Trophoblast cell (in vitro differentiated cells and primary cell): ENCODE data around the gene POU2F1.

ENCODE experiments used
- DNase-seq, 2 donors: peaks; one replicate each; pipeline ENCODE4 v3.0.0-alpha.2; 2016
- H2AFZ ChIP-seq: 2 replicates; pipeline ENCODE4 v1.6.1; 2013; ENCODE audit warnings: low read length, moderate library complexity, mild to moderate bottlenecking; ENCODE audit not compliant: insufficient read depth, poor library complexity
- H2AK5ac ChIP-seq: 2 replicates; pipeline ENCODE4 v1.6.1; 2013; ENCODE audit warnings: mild to moderate bottlenecking, low read length
- H2BK120ac ChIP-seq: 2 replicates; pipeline ENCODE4 v1.6.1; 2013; ENCODE audit warnings: low read length, mild to moderate bottlenecking, moderate library complexity; ENCODE audit not compliant: insufficient read depth, poor library complexity
- H2BK12ac ChIP-seq: 2 replicates; pipeline ENCODE4 v1.6.1; 2013; ENCODE audit warnings: mild to moderate bottlenecking, low read length, moderate library complexity
- H2BK5ac ChIP-seq: 2 replicates; pipeline ENCODE4 v1.6.1; 2013; ENCODE audit warnings: low read length, low read depth, moderate library complexity, mild to moderate bottlenecking; ENCODE audit not compliant: poor library complexity
- H3K14ac ChIP-seq: 2 replicates; pipeline ENCODE4 v1.6.1; 2013; ENCODE audit warnings: mild to moderate bottlenecking, low read length
- H3K18ac ChIP-seq: 2 replicates; pipeline ENCODE4 v1.6.1; 2013; ENCODE audit warnings: mild to moderate bottlenecking, low read length
- H3K23ac ChIP-seq: 2 replicates; pipeline ENCODE4 v1.6.1; 2013; ENCODE audit warnings: low read length
- H3K27ac ChIP-seq: 2 replicates; pipeline ENCODE4 v1.5.1; 2013; ENCODE audit warnings: low read depth, mild to moderate bottlenecking, inconsistent platforms, low read length, moderate library complexity
- H3K27me3 ChIP-seq: 2 replicates; pipeline ENCODE4 v1.6.1; 2013; ENCODE audit warnings: inconsistent platforms, mild to moderate bottlenecking, low read length, moderate library complexity; ENCODE audit not compliant: insufficient read depth
- H3K36me3 ChIP-seq, 2 experiments: 1 replicate in 1 of 2; 2 replicates in 1 of 2; pipeline ENCODE4 v1.6.1; 2013; ENCODE audit warnings: low read length in 2 of 2, mild to moderate bottlenecking in 2 of 2, moderate library complexity in 1 of 2; ENCODE audit not compliant: insufficient read depth in 2 of 2, control insufficient read depth in 1 of 2
- H3K4ac ChIP-seq: 2 replicates; pipeline ENCODE4 v1.6.1; 2013; ENCODE audit warnings: low read depth, mild to moderate bottlenecking, low read length, moderate library complexity
- H3K4me1 ChIP-seq, 2 experiments: 1 replicate in 1 of 2; 2 replicates in 1 of 2; pipeline ENCODE4 v1.6.1; 2013; ENCODE audit warnings: low read length in 2 of 2, mild to moderate bottlenecking in 2 of 2, moderate library complexity in 1 of 2; ENCODE audit not compliant: insufficient read depth in 2 of 2, control insufficient read depth in 1 of 2
- H3K4me2 ChIP-seq: 2 replicates; pipeline ENCODE4 v1.6.1; 2013; ENCODE audit warnings: inconsistent platforms, mild to moderate bottlenecking, low read length, moderate library complexity
- H3K4me3 ChIP-seq: 2 replicates; pipeline ENCODE4 v1.5.1; 2013; ENCODE audit warnings: mild to moderate bottlenecking, low read depth, low read length, inconsistent platforms
- H3K79me1 ChIP-seq: one replicate; pipeline ENCODE4 v1.6.1; 2013; ENCODE audit warnings: low read length
- H3K79me2 ChIP-seq: 2 replicates; pipeline ENCODE4 v1.6.1; 2013; ENCODE audit warnings: low read length, mild to moderate bottlenecking; ENCODE audit not compliant: control insufficient read depth, insufficient read depth, poor library complexity
- H3K9ac ChIP-seq: 2 replicates; pipeline ENCODE4 v1.6.1; 2013; ENCODE audit warnings: mild to moderate bottlenecking, low read length
- H3K9me3 ChIP-seq: 2 replicates; pipeline ENCODE4 v1.6.1; 2013; ENCODE audit warnings: low read depth, mild to moderate bottlenecking, control low read depth, inconsistent platforms, low read length; ENCODE audit not compliant: insufficient read depth
- H4K12ac ChIP-seq: 2 replicates; pipeline ENCODE4 v1.6.1; 2013; ENCODE audit warnings: low read depth, mild to moderate bottlenecking, low read length, moderate library complexity
- H4K8ac ChIP-seq: 2 replicates; pipeline ENCODE4 v1.6.1; 2013; ENCODE audit warnings: low read depth, mild to moderate bottlenecking, low read length, moderate library complexity
- H4K91ac ChIP-seq: one replicate; pipeline ENCODE4 v1.6.1; 2013; ENCODE audit warnings: low read depth, mild to moderate bottlenecking, low read length, moderate library complexity
- WGBS: extraction: QIAGEN DNeasy Blood & Tissue Kit; methylation state at CpG from one replicate; pipeline ENCODE4 v1.1.7; 2013; ENCODE audit warnings: missing lambda C conversion rate; ENCODE audit not compliant: insufficient read length, insufficient coverage; ENCODE audit errors: extremely low coverage; 5-methylcytosine and 5-hydroxymethylcytosine counted together

Gene POU2F1

GRCh38 chr1:167333703-167334102, 113.0 kb downstream of the POU2F1 start:
- Histone ChIP-seq H3K14ac (no peak overlapping the region), H3K4me3 (no peak overlapping the region), H4K8ac (no peak overlapping the region), H2BK120ac (no peak overlapping the region), H2BK5ac (no peak overlapping the region), H2AFZ (no peak overlapping the region), H3K23ac (no peak overlapping the region), H3K36me3 (no peaks in the 10 kb centered on the region), H2BK12ac (no peak overlapping the region), H3K4ac (no peak overlapping the region), H4K12ac (no peak overlapping the region), H4K91ac (no peak overlapping the region), H3K4me2 (no peak overlapping the region), H3K18ac (no peak overlapping the region), H3K9ac (no peak overlapping the region), H2AK5ac (no peak overlapping the region), H3K4me1 (no peaks in the 10 kb centered on the region), H3K27me3 (no peaks in the 10 kb centered on the region), H3K79me1 (no peaks in the 10 kb centered on the region), H3K9me3 (no peaks in the 10 kb centered on the region), H3K27ac (no peak overlapping the region), H3K79me2 (no peaks in the 10 kb centered on the region)
- no peak for DNase-seq
- no CpG with 5 or more reads among the region's 1 CpG for WGBS

DNA sequence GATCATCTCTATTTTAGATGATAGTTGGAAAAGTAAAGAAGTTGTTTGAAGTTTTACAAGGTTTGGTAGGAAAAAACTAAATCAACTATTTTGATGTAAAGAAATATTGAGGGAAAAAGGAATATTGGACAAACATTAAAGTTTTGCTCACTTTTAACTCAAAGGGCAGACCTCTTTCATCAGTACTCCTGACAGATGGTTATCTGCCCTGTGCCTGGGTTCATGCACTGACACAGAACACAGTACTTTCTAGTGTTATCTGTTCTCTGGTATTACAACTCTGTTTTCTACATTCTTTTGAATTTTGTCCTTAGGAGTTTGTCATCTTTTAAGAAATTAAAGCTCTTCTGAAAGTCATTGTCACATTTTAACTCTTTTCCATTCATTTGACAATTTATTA, 118.7 kb downstream of the POU2F1 start:
- Histone ChIP-seq H2BK12ac (no peak overlapping the region), H4K91ac (no peak overlapping the region), H3K4me1 (no peaks in the 10 kb centered on the region), H3K23ac (no peak overlapping the region), H3K9ac (no peak overlapping the region), H2BK5ac (no peak overlapping the region), H4K8ac (no peak overlapping the region), H3K36me3 (peaks cover 0 to 3% of the 10 kb centered on the region in 2 experiments), H3K79me1 (no peaks in the 10 kb centered on the region), H3K27me3 (no peaks in the 10 kb centered on the region), H3K14ac (no peak overlapping the region), H3K4ac (no peak overlapping the region), H3K27ac (no peak overlapping the region), H3K4me2 (no peak overlapping the region), H2BK120ac (no peak overlapping the region), H2AK5ac (no peak overlapping the region), H2AFZ (no peak overlapping the region), H3K79me2 (no peaks in the 10 kb centered on the region), H3K18ac (no peak overlapping the region), H3K9me3 (no peaks in the 10 kb centered on the region), H3K4me3 (no peak overlapping the region), H4K12ac (no peak overlapping the region)
- DNase-seq, result peak in 1 of 2 donors; percentile 32

DNA sequence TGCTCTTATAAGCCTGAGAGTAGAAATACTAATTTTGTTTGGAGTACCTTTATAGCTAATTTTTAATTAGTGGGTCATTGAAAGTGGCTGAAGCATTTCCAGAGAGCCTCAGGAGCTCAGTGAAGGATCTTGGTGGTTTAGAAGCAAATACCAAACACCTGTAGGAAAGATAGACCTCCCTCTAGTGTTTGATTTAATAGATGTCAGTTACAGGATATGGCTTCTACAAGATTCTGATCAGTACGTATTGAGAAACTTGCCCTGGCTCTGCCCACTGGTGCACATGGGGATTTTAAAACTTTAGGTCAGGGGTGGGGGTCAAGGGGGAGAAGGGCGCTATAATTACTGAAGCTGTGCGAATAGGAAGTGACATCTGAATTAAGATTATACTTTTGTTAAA, 122.2 kb downstream of the POU2F1 start:
- no peak overlapping the region for H3K4me2 ChIP-seq
- H3K79me2 ChIP-seq, result no peaks in the 10 kb centered on the region
- H4K12ac ChIP-seq, result no peak overlapping the region
- no peaks in the 10 kb centered on the region for H3K27me3 ChIP-seq
- no peak overlapping the region for H2BK5ac ChIP-seq
- H3K18ac ChIP-seq, result no peak overlapping the region
- H3K4me3 ChIP-seq, result no peak overlapping the region
- H3K27ac ChIP-seq, result no peak overlapping the region
- H3K79me1 ChIP-seq, result no peaks in the 10 kb centered on the region
- peak in 1 of 2 donors; percentile 18 for DNase-seq
- H2AK5ac ChIP-seq, result no peak overlapping the region
- no peak overlapping the region for H3K4ac ChIP-seq
- H3K4me1 ChIP-seq, result no peaks in the 10 kb centered on the region
- no peak overlapping the region for H2AFZ ChIP-seq
- H4K8ac ChIP-seq, result no peak overlapping the region
- H3K9me3 ChIP-seq, result no peaks in the 10 kb centered on the region
- no peak overlapping the region for H4K91ac ChIP-seq
- no peak overlapping the region for H3K14ac ChIP-seq
- peaks cover 0 to 3% of the 10 kb centered on the region in 2 experiments for H3K36me3 ChIP-seq
- no peak overlapping the region for H3K9ac ChIP-seq
- WGBS, result no CpG with 5 or more reads among the region's 3 CpGs
- H2BK120ac ChIP-seq, result no peak overlapping the region
- no peak overlapping the region for H3K23ac ChIP-seq
- H2BK12ac ChIP-seq, result no peak overlapping the region

DNA sequence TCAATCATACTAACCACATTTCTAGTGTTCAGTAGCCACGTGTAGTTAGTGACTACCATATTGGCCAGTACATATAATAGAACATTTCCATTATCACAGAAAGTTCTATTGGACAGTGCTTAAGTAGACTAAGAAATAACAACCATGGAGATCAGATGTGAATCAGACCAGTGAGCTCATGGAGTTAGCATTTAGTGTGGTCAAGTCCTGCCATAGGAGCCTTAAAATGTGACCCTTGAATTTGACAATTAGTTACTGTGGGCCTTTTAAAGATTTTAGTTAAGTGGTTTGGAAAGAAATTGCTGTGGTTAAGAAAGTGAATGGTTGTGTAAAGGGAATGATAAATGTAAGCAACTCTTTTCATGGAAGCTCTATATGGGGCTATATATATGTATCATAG, 123.4 kb downstream of the POU2F1 start:
- no CpG with 5 or more reads among the region's 1 CpG for WGBS

More for the DNA sequence above, 123.4 kb downstream of the POU2F1 start:
- no peak overlapping the region for H3K9ac ChIP-seq
- H3K79me2 ChIP-seq, result no peaks in the 10 kb centered on the region
- H3K4me3 ChIP-seq, result no peak overlapping the region
- no peak overlapping the region for H2BK120ac ChIP-seq
- H3K4me1 ChIP-seq, result no peaks in the 10 kb centered on the region
- no peak overlapping the region for H2BK12ac ChIP-seq
- H2BK5ac ChIP-seq, result no peak overlapping the region
- no peak overlapping the region for H3K4ac ChIP-seq
- H3K79me1 ChIP-seq, result no peaks in the 10 kb centered on the region
- H2AK5ac ChIP-seq, result no peak overlapping the region
- H3K27me3 ChIP-seq, result no peaks in the 10 kb centered on the region
- H3K14ac ChIP-seq, result no peak overlapping the region
- peaks cover 0 to 3% of the 10 kb centered on the region in 2 experiments for H3K36me3 ChIP-seq
- H3K23ac ChIP-seq, result no peak overlapping the region
- no peak overlapping the region for H3K27ac ChIP-seq
- no peak overlapping the region for H4K8ac ChIP-seq
- H4K12ac ChIP-seq, result no peak overlapping the region
- H3K9me3 ChIP-seq, result no peaks in the 10 kb centered on the region
- DNase-seq, result no peak
- H2AFZ ChIP-seq, result no peak overlapping the region
- H3K18ac ChIP-seq, result no peak overlapping the region
- no peak overlapping the region for H4K91ac ChIP-seq
- H3K4me2 ChIP-seq, result no peak overlapping the region
